Right hindlimb (tissue), 1 donor: ENCODE measurements around the gene HSPA1B.
"Not testable (repeated sequence)": the region's sequence is repeated elsewhere in the genome, so short reads cannot be mapped to it uniquely, and the experiment has no call there.

Experiments used
- DNase-seq: peaks from one replicate; pipeline ENCODE4 v3.0.0-alpha.2; 2018

Gene HSPA1B

GRCh38 chr6:31860349-31860748, 32.8 kb downstream of the HSPA1B start:
- no peak for DNase-seq

DNA sequence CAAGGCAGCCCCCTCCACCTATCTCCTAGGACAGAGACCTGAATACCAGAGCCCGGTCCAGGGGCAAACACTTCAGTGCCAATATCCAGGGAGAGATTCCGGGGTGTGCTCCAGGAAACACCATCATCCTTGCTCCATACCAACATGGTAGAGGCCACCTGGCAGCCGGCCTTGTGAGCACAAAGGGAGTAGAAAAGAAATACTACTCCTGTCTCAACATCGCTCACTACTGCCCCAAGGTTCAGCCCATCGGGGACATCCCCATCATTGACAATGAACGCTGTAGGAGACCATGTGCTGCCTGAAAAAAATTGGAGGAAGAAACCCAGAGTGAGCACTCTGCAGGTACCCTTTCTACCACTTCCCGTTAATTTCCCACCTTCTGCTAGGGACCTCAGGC, 33.6 kb downstream of the HSPA1B start:
- no peak for DNase-seq

- no peak for DNase-seq
These were observed 34.4 kb downstream of the HSPA1B start for GRCh38 chr6:31861919-31862343.

DNA sequence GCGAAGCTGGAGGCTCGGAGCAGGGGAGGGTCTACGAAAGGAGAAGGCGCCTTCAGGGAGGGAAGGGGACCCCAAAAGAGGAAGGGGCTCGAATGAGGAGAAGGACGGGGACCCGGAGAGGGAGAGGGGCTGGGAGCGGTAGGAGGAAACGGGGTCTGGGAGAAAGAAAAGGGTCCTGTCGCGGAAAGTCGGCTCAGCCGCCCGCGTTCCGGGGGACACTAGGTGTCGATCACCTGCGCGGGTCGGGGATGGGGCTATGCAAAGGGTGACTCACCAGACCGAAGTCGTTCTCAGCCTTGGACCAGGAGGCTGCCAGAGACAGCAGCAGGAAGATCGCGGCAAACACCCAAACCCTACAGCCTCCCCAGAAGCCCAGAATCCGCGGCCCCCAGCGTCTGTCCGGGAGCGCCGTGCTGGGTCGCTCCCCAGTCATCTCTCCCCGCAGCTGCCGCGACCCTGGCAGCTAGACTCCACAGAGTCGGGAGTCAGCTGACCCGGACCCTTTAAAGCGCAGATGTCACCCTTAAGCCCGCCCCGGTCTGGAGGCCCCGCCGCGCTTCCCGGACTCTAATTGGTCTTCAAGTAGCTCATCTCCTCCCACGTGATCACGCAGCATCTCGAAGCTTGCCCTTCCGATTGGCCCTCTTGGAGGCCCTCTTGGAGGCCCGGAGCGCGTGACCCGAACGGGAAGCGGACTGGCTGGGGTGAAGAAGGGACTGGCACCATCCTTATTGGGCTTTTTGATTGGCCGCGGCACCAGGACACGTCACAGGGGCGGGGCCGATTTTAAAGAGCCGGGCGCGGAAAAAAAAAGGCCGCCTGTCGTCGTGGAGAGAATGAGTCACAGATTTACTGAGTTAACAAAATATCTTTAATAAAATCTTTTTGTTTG, 35.1 kb downstream of the HSPA1B start, which contains the start of gene NEU1:
Gene NEU1, minus strand, starts transcription at position 478 of the 892 bp plus-strand sequence. Its CDS starts 45 bp downstream, at position 433.
- peak; percentile 100 for DNase-seq

DNA sequence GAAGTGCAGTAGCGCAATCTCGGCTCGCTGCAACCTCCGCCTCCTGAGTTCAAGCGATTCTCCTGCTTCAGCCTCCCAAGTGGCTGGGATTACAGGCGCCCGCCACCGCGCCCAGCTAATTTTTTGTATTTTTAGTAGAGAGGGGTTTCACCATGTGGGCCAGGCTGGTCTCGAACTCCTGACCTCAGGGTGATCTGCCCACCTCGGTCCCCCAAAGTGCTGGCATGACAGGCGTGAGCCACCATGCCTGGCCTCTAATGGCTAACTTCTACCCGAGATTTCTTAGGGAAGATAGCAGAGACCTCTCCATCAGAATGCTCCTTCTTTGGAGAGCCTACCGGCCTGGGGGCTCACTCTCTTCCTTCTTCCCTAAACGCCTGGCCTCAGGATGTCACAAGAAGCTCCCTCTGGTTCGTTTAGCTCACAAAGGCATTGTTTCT, 36.6 kb downstream of the HSPA1B start:
- DNase-seq: not testable (repeated sequence)

DNA sequence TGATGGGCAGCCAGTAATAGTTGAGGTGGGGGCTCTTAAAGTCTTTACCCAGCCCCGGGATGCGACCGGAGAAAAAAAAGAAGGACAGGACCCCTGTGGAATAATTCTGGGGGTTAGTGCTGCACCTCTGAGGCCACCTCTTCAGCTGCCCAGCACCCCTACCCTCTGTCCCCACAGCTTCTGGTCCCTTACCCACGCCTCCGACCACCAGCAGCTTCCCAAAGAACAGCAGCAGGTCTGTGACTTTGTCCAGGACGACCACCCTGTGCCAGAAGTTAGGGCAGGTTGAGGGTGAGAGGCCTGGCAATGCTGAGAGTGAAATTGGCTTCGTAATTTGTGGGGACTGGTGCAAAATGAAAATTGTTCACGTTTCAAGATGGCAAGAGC, 37.3 kb downstream of the HSPA1B start:
- no peak for DNase-seq

- DNase-seq: no peak
These were observed 37.9 kb downstream of the HSPA1B start for GRCh38 chr6:31865205-31866118.

DNA sequence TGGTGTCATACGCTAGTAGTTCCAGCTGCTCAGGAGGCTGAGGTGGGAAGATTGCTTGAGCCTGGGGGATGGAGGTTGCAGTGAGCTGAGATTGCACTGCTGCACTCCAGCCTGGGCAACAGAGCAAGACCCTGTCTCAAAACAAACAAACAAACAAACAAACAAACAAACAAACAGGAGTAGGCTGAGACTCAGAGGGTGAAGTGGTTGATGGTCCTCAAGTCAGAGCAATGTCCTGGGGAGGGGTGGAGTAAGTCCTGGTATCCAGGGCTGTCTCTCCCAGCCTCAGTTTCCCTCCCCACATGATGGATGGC, 41.1 kb downstream of the HSPA1B start:
- not testable (repeated sequence) for DNase-seq

DNA sequence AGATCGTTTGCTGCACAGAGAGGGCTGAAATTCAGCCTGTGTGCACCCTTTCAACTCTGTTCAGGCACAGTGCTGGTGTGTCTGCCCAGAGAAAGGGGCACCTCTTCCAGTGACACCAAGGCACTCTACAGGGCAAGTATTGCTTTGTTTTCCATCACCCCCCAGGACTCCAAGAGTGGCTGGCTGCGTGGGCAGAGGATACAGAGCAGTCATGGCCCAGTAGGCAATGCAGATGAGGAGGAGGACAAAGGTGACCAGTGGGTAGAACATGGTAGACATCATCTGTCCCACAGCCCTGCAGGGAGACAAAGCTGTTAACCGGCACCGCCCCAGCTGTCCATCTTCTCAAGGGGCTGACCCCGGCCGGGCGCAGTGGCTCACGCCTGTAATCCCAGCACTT, 41.8 kb downstream of the HSPA1B start:
- no peak for DNase-seq

- DNase-seq: no peak
These were observed 42.9 kb downstream of the HSPA1B start for GRCh38 chr6:31870385-31870921.

GRCh38 chr6:31871046-31871659, 43.6 kb downstream of the HSPA1B start:
- no peak for DNase-seq

DNA sequence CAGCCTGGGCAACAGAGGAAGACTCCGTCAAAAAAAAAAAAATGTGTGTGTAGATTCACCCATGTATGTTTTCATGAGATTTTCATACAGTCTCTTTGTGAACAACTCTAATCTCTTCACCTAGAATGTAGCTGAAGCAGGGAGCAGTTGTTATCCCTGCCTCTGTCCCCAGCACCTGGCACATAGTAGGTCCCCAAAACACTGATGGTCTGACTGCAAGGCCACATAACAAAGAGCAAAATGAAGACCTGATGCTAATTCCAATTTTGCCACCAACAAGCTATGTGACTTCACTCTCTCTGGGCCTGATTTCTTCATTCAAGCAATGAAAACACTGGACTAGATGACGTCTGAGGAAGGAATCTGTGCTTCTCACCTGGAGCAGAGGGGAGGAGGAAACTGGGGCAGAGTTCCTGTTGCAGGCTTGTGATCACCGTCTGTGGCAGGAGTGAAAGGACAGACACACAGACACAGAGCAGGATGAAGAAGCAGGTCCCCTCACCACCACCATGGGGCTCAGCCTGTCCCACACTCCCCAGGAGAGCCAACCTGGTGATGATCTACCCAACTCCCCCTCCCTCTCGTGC, 46.6 kb downstream of the HSPA1B start:
- no peak for DNase-seq

DNA sequence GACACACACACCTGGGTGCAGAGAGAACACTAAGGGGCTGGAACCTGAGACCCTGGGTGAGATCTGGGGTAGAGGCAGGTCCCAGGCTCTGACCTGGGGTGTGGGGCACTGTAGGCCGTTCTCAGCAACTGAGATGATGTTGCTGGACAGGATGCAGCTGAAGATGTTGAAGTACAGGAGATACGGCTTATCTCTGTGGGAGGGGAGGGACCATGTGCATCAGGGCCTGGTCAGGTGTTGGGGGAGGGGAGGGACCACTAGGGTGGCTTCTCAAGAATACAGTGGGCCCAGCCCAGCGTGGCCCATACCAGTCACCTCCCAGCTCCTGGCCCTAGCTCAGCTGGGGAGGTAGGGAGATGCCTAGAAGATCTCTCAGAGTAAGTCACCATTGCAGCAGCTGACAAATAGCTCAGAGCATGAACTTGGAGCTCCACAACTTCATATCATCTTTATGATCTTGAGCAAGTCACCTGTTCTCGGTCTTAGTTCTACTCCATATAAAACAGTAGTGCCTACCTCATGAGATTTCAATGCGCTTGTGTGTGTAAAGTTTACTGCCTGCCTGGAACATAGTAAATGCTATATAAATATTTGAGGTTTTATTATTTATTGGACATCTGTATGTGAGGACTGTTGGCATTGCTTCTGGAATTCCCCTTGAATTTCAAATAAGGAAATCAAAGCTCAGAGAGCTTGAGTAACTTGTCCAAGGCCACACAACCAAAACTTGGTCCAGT, 47.5 kb downstream of the HSPA1B start:
- DNase-seq: no peak

GRCh38 chr6:31875877-31876276, 48.3 kb downstream of the HSPA1B start:
- no peak for DNase-seq

GRCh38 chr6:31876357-31876756, 48.8 kb downstream of the HSPA1B start:
- DNase-seq: no peak

DNA sequence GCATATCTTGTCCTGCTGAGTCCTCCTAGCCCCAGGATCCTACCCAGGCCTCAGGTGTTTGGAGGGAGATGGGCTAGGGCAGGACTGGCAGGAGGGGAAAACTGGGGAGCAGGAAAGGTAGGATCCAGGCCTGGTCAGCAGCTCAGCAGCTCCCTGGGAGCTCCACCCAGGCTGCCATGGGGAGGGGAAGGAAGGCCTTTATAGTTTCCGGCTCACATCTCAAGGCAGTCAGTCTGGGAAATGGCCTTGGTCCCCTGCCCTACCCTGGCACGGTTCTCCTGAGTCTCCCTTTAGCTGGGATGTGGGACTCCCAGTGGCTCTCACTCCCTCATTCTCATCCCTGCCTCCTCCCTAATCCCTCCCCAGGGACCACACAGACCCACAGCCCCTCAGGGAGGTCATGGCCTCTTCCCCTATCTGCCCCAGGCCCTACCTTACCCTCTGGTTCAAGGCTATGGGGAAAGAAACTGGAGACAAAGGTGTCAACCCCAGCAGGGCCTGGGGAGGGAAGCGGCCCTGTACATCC, 49.6 kb downstream of the HSPA1B start:
- DNase-seq: no peak

- no peak for DNase-seq
These were observed 50.2 kb downstream of the HSPA1B start for GRCh38 chr6:31877651-31878161.

- DNase-seq: no peak
These were observed 50.7 kb downstream of the HSPA1B start for GRCh38 chr6:31878222-31878621.

DNA sequence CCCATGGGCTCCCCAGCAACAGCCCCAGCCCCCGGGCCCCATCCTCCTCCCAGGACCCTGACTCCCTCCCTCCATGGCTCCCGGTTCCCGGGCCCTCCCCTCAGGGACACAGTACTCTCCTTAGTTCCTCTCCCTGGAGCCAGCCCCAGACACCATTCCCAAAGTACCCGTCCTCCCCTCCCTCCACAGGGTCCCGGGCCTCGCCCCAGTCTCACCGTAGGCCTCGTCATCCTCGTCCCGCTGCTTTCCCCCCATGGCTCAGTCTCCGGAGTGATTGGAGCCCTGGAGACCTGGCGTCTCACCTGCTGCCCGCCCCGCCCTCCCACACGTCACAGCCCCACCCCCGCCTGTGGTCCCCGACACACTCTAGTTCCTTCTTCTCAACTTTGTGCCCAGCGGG, 51.2 kb downstream of the HSPA1B start, which contains the start of gene SLC44A4:
Gene SLC44A4, minus strand, starts transcription at position 272 of the 400 bp plus-strand sequence. Its CDS starts 17 bp downstream, at position 255.
- DNase-seq: no peak

- DNase-seq: no peak
These were observed 51.6 kb downstream of the HSPA1B start for GRCh38 chr6:31879143-31879542.
